Endothelial cell of umbilical vein (primary cell): ENCODE measurements around the gene SGMS2.

Source experiments
- EZH2 ChIP-seq: IDR thresholded peaks from 2 replicates; pipeline ENCODE4 v1.6.1; 2012; ENCODE audit warnings: borderline replicate concordance, low read depth, mild to moderate bottlenecking, moderate library complexity, low read length, inconsistent platforms; ENCODE audit not compliant: severe bottlenecking
- MAX ChIP-seq: IDR thresholded peaks from 2 replicates; pipeline ENCODE4 v1.6.1; 2011; ENCODE audit not compliant: insufficient read depth, insufficient read length
- MYC ChIP-seq: IDR thresholded peaks from one replicate; pipeline ENCODE4 v1.6.1; 2011; ENCODE audit warnings: mild to moderate bottlenecking, low read depth, low read length
- POLR2A ChIP-seq: IDR thresholded peaks from 2 replicates; pipeline ENCODE4 v1.6.1; 2012; ENCODE audit warnings: low read depth, mild to moderate bottlenecking, control low read depth, low read length
- TF ChIP-seq, protein P1 (sequence below), 2 donors: IDR thresholded peaks; 1 replicate in 1 of 2; 2 replicates in 1 of 2; pipeline ENCODE4 v1.5.1; 2011; ENCODE audit warnings: low read length in 2 of 2, mild to moderate bottlenecking in 2 of 2, moderate library complexity in 2 of 2, control low read depth in 1 of 2, inconsistent platforms in 1 of 2, low read depth in 1 of 2; ENCODE audit not compliant: insufficient read depth in 1 of 2; ENCODE audit errors: extremely low read depth in 1 of 2

DNA sequence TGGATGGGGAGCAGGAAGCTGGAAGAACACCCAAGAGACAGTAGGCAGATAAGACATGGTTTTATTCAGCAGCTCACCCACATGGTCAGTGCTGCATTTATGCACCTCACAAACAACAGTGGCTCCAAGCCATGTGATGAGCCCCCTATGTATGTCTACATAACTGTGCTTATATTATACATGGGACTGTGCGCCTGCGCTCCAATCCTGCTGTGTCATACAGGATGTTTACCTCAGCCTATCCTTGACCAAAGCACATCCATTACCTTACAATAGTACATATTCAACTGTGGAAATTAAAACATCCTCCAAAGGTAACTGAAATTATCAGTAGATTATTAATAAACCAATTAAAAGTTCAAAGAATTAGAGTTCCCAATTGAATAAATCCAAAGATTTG is 44.1 kb upstream of the SGMS2 start:
- TF ChIP-seq MAX (no peak), POLR2A (no peak), MYC (no peak), EZH2 (no peak)
- TF ChIP-seq, protein P1, sequence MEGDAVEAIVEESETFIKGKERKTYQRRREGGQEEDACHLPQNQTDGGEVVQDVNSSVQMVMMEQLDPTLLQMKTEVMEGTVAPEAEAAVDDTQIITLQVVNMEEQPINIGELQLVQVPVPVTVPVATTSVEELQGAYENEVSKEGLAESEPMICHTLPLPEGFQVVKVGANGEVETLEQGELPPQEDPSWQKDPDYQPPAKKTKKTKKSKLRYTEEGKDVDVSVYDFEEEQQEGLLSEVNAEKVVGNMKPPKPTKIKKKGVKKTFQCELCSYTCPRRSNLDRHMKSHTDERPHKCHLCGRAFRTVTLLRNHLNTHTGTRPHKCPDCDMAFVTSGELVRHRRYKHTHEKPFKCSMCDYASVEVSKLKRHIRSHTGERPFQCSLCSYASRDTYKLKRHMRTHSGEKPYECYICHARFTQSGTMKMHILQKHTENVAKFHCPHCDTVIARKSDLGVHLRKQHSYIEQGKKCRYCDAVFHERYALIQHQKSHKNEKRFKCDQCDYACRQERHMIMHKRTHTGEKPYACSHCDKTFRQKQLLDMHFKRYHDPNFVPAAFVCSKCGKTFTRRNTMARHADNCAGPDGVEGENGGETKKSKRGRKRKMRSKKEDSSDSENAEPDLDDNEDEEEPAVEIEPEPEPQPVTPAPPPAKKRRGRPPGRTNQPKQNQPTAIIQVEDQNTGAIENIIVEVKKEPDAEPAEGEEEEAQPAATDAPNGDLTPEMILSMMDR (IDR thresholded peaks at IDR 0.05; ENCODE audit: extremely low read depth in 1 of 2, insufficient read depth in 1 of 2, low read depth in 1 of 2, low read length in 2 of 2), result no peak
